Germinal center (tissue), 1 donor: ENCODE data around the gene TMEM158.

ENCODE experiments used
- DNase-seq: peaks from one replicate; pipeline ENCODE4 v3.0.0; 2012; ENCODE audit warnings: mixed read lengths, low spot score

Gene TMEM158

DNA sequence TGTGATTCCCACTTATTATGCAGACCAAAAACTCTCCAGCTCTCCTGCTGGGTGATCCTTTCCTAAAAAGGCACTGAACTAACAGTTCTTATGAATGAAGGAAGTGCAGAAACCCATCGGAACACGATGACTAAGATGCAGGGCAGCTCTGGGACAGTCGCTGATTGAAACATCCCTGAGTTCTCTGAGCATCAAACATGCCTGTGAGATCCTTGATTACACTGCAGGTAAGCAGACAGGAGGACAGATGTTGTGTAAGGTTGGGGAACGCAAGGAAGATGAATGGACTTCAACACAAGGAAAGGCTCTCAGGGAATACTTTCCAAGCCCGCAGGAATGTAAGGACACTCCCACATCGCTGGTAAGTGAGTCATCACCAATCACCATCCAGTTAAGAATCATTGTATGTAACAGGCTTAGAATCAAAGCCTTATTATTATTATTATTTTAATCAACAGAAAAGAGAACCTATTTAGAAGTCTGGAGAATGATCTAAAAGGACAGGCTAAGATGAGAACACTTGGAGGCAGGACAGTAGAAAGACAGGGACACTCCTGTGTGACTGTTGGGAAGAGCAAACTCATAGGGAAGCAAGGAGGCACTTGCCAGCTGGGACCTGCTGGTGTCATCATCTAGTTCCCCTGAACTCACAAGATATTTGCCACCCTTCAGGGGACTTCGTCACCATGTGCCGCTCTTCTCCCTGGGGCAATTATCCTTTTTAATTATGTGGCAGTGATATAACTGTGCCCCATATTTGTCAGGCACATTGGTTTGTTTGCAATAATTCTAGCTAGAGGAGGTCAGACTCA is 26.0 kb downstream of the TMEM158 start:
- DNase-seq: no peak

GRCh38 chr3:45198264-45199260 is 27.5 kb downstream of the TMEM158 start:
- DNase-seq: no peak

DNA sequence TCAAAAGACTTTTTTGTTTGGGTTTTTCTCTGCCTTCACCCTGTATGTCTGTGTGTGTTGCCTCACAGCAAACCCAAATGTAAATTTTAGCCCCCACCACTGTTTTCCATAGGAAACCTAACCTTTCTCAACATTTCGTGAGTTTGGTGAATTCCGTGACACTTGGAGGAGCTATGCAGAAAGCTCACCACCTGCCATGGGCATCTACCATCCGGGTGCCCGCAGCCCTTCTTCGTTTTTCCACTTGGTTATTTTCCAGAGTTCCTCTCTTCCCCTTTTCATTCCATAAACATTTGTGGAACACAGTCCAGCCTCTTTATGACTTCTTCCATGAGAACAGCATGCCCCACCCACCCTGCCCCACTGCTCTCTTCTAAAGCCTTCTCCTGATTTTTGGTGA is 31.3 kb downstream of the TMEM158 start:
- DNase-seq: no peak

- DNase-seq: no peak
Observed at GRCh38 chr3:45191924-45192417, 34.1 kb downstream of the TMEM158 start.

- DNase-seq: no peak
Observed at GRCh38 chr3:45191424-45191823, 34.7 kb downstream of the TMEM158 start.

GRCh38 chr3:45188719-45189659 is 37.1 kb downstream of the TMEM158 start:
- DNase-seq: no peak

GRCh38 chr3:45187694-45188141 is 38.4 kb downstream of the TMEM158 start:
- no peak for DNase-seq

DNA sequence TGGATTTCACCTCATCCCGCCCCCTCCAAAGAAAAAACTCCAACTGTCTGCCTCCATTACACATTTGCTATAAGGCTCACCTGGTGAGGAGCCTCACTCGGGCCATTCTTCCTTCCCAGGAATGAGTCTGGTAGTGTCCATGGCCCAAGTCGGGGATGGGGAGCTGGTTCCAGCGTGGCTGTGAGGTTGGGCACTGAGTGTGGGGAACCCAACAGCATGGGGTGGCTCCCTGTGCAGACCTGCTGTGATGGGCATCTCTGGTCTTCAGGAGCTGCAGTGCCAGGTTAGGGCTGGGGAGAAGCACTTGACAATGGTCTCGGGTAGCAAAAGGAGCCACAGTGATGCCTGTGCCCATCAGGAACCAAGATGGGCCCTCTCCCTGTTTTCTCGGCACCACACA is 39.2 kb downstream of the TMEM158 start:
- no peak for DNase-seq

DNA sequence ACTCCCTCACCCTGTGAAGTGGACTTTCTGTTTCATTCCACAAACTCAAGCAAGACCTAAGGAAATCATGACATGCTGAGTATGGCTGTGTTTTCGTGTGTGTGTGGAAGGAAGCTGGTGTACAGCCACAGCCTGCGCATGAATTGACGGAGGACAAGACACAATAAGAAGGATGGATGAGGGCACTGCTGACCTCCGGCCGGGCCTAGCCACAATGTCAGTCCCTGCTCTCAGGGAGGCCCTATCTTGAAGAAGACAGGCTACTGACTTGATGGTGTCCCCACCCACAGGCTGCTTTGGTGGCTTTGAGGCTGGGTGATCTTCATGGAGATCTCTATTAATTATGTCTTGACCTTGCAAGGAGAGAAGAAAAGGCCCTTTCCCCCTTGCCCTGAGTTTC is 40.6 kb downstream of the TMEM158 start:
- DNase-seq: no peak

DNA sequence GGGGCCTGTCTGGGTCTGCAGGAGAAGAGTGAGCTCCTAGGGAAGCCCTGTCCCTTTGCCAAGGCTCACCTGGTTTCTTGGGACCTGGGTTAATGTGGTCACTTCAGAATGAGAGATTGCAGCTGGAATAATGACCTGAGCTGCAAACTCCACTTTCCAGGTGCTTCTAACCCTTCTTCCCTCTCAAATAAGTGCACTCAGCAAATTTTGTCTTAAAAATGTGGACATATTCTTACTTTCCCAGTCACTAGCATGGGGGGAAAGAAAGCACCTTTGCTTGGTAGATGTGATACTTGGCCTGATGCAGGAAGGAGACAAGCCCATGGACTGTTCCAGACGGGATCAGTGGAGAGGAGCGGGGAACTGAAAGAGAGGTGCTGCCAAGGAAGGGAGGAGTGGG is 41.0 kb downstream of the TMEM158 start:
- no peak for DNase-seq

DNA sequence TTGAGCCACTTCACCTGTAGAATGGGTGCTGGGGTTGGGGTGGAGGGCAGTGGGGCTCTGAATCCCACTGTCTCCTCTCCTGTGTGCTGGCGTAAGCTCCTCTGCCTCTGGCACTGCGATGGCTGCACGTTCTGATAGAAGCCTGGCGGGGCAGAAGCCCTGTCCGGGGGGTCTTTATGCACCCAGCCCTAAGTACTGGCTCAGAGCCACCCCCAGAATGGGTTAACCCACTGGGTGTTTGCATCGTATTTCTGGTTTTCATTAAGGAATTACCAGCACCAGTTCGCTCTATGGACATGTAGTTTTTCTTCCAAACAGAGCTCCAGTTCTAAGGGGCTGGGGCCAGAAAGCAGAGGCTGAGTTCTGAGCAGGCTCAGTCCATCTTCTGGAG is 42.2 kb downstream of the TMEM158 start:
- no peak for DNase-seq

- DNase-seq: no peak
Observed at GRCh38 chr3:45182915-45183871, 42.9 kb downstream of the TMEM158 start.

DNA sequence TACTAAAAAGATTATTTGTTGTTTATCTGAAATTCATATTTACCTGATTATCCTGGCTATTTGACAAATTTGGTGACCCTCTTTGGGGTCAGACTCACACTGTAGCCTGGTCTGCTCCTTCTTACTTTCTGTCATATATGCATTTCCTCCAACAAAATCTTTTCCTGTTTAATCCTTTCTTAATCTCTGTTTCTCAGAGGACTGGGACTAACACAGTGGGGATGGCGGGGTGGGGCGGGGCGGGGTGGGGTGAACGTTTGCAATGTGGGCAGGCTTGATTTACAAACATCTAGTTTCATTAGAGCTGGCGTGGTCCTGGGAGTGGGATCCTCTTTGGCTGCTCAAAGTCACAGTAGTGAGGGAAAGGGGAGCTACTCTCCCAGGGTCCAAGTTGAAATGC is 44.6 kb downstream of the TMEM158 start:
- no peak for DNase-seq

GRCh38 chr3:45180899-45181298 is 45.2 kb downstream of the TMEM158 start:
- DNase-seq: no peak

DNA sequence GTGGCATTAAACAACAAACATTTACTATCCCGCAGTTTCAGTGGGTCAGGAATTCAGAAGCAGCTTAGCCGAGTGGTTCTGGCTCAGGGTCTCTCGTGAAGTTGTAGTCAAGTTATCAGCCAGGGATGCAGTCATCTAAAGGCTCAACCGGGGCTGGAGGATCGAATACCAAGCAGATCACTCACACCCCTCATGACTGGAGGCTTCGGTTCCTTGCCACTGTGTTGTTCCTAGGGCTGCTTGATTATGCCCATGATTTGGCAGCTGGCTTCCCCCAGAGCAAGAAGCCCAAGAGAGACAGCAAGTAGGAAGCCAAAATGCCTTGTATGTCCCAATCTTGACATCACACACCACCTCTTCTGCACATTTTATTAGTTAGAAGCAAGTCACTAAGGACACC is 46.0 kb downstream of the TMEM158 start:
- DNase-seq: no peak

- DNase-seq: no peak
Observed at GRCh38 chr3:45179163-45179562, 46.9 kb downstream of the TMEM158 start.

DNA sequence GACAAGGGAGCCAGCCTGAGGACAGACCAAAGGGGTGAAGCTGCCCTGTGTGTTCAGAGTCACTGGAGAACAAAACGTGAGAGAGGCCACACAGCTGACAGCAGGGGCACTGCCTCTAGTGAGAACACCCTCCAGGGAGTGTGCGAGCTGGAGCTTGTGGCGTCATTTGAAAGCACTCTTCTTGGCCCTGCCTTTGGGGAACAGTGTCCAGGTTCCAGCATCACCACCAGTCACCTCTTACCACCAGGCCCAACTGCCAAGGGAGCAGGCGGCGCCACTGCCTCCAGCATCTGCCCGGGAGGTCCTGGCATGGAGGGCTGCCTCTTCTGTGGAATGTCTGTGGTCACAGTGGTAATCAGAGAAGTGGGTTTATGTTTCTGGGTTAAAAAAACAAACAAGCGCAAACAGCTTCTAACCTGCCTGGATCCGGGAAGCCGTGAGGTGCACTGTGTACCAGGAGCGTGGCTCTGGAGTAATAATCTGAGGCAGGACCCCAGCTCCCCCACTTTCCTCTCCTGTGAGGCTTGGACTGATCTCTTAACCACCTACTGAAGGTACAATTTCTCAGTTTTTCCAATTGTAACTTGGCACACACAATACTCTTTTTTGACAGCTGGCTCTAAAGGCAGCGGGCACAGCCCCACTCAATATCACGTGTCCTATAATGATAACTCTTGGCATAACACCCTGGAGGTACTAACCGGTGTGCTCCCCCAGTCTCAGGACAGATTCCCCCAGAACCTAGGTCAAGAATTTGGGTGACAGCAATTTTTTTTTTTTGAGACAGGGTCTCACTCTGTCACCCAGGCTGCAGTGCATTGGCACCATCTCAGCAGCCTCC is 47.7 kb downstream of the TMEM158 start:
- no peak for DNase-seq

GRCh38 chr3:45176912-45177311 is 49.2 kb downstream of the TMEM158 start:
- DNase-seq: no peak
